ENCODE results near the gene KEL.
"Not testable (repeated sequence)": the region's sequence is repeated elsewhere in the genome, so short reads cannot be mapped to it uniquely, and the experiment has no call there.

KEL gene
- long read RNA-seq, donor 1: 0 reads
- long read RNA-seq, donor 2: 0 reads
- long read RNA-seq, donor 3, partial matches to known transcripts: 0 of 1 reads
- long read RNA-seq, donor 3, other reads (novel, unspliced or antisense): 0 of 1 reads
- long read RNA-seq, donor 4: 0 reads
- long read RNA-seq, donor 5: 0 reads
- long read RNA-seq, donor 6: 0 reads
- long read RNA-seq, donor 7: 0 reads
- long read RNA-seq, donor 8: 0 reads

- no peak for DNase-seq
Measured at GRCh38 chr7:142961973-142962926, at the start of gene KEL. Gene KEL (minus strand): TSS chr7:142962363. CDS start chr7:142962206, 157 bp downstream.

GRCh38 chr7:143008007-143008901 is 46.1 kb upstream of the KEL start:
- DNase-seq: peak; percentile 56

GRCh38 chr7:143005632-143006260 is 43.6 kb upstream of the KEL start:
- DNase-seq: no peak

GRCh38 chr7:143003393-143004051 is 41.4 kb upstream of the KEL start:
- peak; percentile 38 for DNase-seq

GRCh38 chr7:143002898-143003297 is 40.7 kb upstream of the KEL start:
- no peak for DNase-seq

GRCh38 chr7:143002106-143002505 is 39.9 kb upstream of the KEL start:
- no peak for DNase-seq

GRCh38 chr7:143000648-143001047 is 38.5 kb upstream of the KEL start:
- no peak for DNase-seq

- no peak for DNase-seq
Measured at GRCh38 chr7:142999793-143000192, 37.6 kb upstream of the KEL start.

- no peak for DNase-seq
Measured at GRCh38 chr7:142998966-142999365, 36.8 kb upstream of the KEL start.

GRCh38 chr7:142997456-142997989 is 35.4 kb upstream of the KEL start:
- DNase-seq: no peak

- DNase-seq: no peak
Measured at GRCh38 chr7:142992427-142992826, 30.3 kb upstream of the KEL start.

- no peak for DNase-seq
Measured at GRCh38 chr7:142984297-142984696, 22.1 kb upstream of the KEL start.

- DNase-seq: no peak
Measured at GRCh38 chr7:142983825-142984224, 21.7 kb upstream of the KEL start.

GRCh38 chr7:142978402-142978801 is 16.2 kb upstream of the KEL start:
- DNase-seq: not testable (repeated sequence)

- DNase-seq: no peak
Measured at GRCh38 chr7:142974626-142975025, 12.5 kb upstream of the KEL start.

- no peak for DNase-seq
Measured at GRCh38 chr7:142969183-142969582, 7.0 kb upstream of the KEL start.

- no peak for DNase-seq
Measured at GRCh38 chr7:142968229-142968628, 6.1 kb upstream of the KEL start.

GRCh38 chr7:142964502-142965246 is 2.5 kb upstream of the KEL start:
- DNase-seq: no peak

GRCh38 chr7:142963993-142964392 is 1.8 kb upstream of the KEL start:
- no peak for DNase-seq

GRCh38 chr7:142962991-142963390 is 828 bp upstream of the KEL start:
- DNase-seq: no peak

- no peak for DNase-seq
Measured at GRCh38 chr7:142961595-142961972, 579 bp downstream of the KEL start.
